Stimulated activated naive CD4-positive, alpha-beta T cell treated with Interleukin-2 at 50 U/mL for 16 hours (primary cell): ENCODE data around the gene HNRNPM.
"Not testable (repeated sequence)": the region's sequence is repeated elsewhere in the genome, so short reads cannot be mapped to it uniquely, and the experiment has no call there.

Source experiments
- DNase-seq: peaks from one replicate; lab custom pipeline; 2025; lab: John Stamatoyannopoulos, UW

HNRNPM gene

DNA sequence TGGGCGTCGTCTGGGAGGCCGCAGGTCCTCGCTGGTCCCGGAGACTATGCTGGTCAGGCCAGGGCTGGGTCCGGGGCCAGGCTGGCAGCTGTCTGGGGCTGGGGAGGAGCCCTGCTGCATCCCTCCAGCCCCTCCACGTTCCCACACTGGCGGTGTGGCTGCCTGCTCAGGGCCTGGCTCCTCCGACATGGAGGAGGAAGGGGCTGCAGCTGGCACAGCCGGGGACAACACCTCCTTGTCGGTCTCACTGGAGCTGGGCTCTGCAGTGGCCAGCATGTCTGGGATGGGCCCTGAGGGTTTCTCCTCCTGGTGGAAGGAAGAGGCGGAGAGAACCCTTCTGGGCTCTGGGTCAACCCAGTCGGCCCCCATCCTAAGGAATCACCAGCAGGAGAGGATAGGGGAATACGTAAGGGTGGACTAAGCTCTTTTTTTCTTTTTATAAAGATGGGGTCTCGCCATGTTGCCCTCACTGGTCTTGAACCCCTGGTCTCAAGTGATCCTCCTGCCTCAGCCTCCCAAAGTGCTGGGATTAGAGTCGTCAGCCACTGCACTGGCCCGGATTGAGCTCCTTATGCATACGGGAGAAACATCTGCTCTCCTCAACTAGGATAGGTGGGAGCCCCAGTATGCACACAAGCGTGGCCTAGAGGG lies 68.4 kb downstream of the HNRNPM start:
- DNase-seq, result no peak

DNA sequence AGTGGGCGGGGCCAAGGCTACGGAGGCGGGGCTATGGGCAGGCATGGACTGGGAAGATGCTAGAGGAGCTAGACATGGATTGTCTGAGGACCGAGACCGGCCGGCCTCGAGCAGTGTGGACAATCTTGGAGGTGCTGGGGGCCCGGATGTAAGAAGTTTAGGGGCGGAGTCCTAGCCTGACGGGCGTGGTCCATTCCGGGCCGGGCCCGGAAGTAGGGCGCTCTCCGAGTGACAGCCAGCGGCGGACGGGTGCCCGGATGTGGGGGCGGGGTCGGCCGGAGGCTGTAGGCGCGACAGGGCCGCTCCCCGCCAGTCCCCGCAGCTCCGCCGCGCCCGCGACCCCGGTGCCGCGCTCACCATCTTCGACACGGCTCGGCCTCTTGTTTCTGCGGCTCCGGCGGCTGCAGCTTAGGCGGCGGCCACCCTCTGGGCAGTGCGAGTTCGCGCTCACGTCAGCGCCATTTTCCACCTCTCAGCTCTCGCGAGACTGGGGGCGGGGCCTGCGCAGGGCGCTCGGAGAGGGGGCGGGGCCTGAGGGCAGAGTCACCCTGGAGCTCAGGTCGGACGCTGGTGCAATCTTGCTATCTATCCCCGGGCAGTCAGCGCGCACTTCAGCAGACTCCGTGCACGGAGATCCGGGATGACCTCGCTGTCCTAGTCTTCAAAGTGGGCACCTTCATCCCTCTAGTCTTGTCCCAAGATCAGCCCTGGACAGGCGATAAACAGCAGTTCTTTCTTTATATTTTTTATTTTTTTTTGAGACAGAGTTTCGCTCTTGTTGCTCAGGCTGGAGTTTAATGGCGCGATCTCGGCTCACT lies 69.1 kb downstream of the HNRNPM start, which contains the start of gene ZNF414:
TSS of gene ZNF414 (minus strand) at position 481 of the 818 bp plus-strand sequence. CDS start at position 360, 121 bp downstream.
- DNase-seq, result peak; percentile 94

DNA sequence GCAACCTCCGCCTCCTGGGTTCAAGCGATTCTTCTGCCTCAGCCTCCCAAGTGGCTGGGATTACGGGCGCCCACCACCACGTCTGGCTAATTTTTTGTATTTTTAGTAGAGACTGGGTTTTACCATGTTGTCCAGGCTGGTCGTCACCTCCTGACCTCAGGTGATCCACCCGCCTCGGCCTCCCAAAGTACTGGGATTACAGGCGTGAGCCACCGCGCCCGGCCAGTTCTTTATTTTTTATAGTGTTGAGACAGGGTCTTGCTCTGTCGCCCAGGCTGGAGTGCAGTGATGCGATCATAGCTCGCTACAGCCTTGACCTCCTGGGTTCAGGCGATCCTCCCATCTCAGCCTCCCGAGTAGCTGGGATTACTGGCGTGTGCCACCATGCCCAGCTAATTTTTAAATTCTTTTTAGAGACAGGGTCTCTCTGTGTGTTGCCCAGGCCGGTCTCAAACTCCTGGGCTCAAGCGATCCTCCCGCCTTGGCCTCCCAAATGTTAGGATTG lies 69.8 kb downstream of the HNRNPM start:
- not testable (repeated sequence) for DNase-seq

DNA sequence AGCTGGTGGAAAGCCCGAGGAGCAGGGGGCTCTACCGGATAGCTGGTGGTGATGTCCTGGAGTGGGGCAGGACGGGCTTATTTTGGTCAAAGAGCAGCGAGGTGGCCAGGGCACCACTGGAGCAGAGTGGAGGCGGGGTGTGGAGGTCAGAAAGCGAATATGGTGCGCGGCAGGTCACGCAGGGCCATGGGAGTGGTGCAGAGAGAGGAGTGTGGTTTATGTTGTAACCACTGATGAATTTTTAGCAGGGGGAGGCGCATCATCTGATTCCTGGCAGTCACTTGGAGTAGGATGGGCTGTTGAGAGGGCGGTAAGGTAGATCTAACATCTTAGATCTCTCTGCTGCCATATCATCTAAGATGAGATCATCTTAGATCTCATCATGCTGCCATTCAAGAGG lies 70.5 kb downstream of the HNRNPM start:
- DNase-seq, result peak; percentile 49

DNA sequence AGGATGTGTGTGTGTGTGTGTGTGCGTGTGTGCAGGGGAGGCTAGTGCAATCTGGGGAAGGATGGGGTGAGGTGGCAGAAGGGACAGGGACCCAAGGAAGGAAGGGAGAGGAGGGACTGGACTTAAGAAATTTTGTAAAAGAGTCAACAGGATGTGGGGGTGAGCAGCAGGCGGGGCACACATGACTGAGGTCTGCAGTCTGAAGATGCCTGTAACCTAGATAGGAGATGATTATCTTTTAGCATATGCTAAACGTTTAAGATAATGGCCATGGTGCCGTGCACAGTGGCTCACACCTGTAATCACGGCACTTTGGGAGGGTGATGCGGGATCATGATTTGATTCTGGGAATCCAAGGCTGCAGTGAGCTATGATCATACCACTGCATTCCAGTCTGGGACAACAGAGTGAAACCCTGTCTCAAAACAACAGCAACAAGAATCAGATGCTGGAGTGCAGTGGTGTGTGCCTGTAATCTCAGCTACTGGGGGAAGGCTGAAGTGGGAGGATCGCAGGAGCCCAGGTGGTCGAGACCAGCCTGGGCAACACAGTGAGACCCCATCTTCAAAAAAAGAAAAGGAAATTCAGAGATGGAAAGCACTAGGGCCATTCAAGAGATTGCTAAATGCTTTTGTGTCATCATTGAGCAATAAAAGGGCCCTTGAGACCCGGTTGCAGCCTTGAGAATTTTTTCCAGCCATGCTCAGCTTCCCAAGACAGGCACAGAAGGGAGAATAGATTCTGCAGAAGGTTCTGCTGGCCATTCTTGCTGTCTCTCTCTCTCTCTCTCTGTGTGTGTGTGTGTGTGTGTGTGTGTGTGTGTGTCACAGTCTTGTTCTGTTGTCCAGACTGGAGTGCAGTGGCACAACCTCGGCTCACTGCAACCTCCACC lies 73.0 kb downstream of the HNRNPM start:
- peak; percentile 21 for DNase-seq

DNA sequence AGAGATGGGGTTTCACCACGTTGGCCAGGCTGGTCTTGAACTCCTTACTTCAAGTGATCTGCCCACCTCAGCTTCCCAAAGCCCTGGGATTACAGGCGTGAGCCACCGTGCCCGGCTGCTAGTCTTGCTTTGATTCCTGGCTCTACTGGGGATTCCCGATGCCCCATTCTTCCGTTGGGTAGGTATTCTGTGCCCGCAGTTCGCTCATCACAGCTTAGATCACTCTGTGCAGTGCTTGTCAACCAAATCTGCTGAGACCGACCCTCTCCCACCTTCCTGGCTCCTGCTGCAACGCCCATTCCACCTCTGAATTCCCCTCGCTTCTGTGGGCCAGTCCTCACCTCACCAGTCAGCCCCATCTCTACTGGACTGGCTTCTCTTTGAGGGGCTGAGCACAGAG lies 73.8 kb downstream of the HNRNPM start:
- no peak for DNase-seq

DNA sequence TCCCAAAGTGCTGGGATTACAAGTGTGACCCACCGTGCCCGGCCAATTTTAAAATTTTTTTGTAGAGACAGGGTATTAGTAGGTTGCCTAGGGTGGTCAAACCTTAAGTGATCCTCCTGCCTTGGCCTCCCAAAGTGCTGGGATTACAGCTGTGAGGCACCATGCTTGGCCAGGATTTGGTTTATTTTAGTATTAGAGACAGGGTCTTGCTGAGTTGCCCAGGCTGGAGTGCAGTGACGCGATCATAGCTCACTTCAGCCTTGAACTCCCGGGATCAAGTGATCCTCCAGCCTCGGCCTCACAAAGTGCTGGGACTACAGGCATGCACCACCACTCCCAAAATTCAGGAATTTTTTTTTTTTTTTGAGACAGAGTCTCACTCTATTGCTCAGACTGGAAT lies 74.6 kb downstream of the HNRNPM start:
- DNase-seq, result no peak

DNA sequence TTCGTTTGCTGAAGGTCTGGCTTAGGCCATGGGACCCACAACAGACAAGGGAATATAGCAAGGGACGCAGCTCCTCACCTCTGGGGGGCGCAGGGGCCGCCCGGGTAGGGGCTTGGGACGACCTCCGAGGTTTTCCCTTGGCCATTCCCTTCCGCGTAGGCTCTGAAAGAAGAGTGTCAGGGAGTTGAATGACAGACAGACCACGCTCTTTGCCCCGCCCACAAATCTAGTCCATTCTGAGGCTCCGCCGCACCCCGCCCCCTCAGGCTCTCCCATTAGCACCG lies 80.6 kb downstream of the HNRNPM start:
- DNase-seq, result no peak

DNA sequence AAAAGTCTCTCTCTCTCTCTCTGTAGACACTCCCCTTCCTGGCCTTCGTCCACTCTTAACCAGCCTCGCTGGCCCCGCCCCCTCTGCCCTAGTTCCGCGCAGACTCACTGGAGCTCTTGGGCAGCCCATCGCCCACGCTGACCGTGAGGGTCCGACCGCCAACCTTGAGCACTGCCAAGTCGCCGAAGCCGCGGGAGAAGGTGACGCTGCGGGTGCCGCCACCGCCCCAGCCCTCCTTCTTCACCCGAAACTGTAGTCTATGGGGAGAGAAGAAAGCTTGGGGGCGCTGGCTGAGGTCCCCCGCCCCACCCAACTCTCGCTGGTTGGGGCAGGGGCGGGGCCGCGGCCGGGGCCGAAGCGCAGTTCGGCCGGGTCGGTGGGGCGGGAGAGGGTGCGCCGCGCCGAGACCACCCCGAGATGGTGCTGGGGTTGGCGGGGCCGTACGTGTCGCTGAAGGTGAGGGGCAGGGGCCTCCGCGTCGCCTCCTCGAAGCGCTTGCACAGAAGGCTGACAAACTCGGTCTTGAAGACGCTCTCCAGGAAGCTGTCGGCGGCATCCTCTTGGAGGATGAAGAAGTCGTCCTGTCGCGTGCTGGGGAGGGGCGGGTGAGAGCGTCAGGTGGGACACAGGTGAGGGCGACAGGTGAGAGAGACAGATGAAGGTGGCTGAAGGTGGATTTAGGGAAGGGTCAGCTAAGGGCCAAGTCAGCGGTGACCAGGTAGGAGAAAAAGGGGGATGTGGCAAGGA lies 81.7 kb downstream of the HNRNPM start:
- no peak for DNase-seq

DNA sequence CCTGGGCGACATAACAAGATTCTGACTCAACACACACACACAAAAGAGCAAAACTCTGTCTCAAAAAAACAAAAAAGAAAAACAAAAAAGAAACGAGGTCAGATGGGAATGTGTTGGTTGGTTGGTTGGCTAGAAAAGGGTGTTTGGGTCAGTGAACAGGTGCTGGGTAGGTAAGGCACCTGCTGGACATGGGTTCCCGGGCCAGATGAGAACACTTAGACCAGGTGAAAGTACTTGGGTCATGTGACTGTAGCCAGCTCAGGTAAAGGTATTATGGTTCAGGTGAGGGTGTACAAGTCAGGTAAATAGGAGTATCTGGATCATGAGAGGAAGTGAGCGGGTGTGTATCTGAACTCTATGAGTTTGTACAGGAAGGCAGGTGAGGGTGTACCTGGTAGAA lies 83.7 kb downstream of the HNRNPM start:
- no peak for DNase-seq

DNA sequence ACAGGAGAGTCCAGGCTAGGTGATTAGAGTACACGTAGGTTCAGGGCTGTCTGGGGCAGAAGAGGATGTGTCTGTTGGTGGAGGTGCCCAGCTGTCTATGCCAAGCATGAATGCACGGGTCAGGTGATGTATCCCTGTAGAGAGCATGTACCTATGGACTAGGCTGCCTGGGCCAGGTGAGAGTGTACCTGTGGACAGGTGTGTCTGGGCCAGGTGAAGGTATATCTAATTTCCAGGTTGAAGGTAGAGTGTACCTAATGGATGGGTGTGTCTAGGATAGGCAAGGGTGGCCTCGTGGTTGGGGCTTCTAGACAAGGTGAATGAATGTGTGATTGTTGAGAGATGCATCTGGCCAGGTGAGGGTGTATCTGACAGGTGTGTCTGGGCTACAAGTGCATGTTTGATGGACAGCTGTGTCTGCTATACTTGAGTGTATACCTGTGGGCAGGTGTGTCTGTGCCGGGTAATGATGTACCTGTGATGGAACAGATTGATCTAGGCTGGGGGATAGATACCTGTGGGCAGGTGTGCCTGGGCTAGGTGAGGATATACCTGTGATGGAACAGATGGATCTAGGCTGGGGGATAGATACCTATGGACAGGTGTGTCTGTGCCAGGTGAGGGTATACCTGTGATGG lies 84.7 kb downstream of the HNRNPM start:
- no peak for DNase-seq

DNA sequence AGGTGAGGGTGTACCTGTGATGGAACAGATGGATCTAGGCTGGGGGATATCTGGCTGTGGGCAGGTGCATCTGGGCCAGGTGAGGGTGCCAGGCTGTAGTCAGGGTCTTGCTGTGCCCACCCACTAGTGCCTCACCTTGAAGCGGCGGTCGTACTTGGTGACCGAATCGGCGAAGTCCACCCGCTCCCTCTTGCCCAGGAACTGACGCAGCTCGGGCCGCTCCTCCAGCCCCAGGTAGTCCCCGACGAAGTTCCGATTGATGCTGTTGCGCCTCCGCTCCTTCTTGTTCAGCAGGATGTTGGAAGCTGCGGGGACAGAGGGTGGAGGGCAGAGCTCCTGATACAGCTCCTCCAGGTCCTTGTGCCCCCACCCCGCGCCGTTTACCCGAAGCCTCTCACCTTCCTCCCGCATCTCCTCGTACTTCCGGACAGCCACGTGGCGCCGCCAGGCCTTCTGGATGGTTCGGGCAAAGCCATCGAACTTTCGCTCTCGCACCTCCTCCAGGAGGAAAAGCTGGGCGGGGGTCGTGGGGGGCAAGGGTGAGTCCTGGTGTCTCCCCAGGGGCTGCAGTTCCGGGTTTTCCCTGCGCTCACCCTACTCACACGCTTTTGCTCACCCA lies 85.4 kb downstream of the HNRNPM start:
- no peak for DNase-seq

DNA sequence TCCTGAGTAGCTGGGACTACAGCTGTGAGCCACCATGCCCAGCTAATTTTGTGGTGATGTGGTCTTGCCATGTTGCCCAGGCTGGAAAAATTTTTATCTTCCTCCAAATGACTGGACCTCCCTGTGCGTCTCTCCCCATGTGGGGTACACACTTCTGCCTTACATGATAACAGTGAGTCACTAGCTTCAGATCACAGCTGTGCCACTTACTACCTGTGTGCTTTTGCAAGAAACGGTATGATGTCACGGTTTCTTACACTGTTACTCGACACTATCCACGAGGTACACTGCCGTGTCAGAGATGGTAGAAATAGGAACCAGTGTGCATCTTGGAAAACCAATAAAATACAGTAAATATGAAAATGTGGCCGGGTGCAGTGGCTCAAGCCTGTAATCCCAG lies 86.7 kb downstream of the HNRNPM start:
- DNase-seq, result no peak

DNA sequence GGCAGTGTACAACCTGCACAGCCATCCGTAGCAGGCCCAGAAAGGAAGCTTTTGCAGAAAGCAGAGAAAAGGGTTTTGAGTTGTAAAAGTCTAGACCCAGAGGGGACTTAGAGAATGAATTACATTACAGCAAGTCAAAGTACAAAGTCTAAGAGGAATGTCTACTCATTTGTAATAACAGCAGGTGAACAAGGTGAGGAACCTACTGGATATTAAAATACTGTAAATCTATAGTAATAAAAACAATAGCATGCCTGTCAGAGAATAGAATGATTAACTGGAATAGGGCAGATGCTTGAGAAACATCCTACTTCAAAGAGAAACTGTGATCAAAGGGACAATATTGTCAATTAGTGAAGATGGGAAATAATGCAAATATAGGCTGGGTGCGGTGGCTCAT lies 87.5 kb downstream of the HNRNPM start:
- DNase-seq, result no peak

DNA sequence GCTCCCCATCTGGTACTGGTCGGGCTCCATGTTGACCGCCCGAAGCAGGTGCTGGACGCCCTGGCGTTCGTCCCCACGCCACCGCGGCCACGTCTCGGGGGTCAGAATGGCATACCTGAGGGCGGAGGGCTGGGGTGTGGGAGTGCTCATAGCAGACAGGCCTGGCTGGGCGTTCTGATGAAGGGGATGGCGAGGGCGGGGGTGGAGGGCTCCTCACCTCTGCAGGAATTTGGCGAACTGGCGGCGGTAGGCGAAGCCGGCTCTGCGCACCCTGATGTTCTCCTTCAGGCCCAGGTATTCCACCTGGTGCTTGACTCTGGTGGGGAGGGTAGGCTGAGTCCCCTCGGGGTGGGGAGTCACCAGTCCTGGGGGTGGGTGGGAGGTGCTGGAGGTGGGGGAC lies 91.5 kb downstream of the HNRNPM start:
- DNase-seq, result no peak

DNA sequence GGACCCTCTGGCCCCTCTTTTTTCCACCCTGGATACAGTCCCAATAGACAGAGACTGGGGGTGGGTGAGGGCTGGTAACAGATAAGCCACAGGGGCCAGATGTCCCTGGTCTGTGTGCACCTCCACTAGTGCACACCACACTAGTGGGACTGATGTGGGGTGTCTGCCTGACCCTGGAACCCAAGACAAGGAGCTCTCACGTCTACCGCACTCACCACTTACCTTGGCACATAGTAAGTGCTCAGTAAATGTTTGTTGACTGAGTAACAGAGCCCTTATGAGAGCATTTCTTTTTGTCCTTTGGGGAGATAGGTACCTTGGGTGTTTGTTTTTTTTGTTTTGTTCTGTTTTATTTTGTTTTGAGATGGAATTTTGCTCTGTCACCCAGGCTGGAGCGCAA lies 92.3 kb downstream of the HNRNPM start:
- no peak for DNase-seq
